Hepatocyte (in vitro differentiated cells): ENCODE results near the gene NCAM1.

Source experiments
- CTCF ChIP-seq: fragments of 200-600 bp; sonication (generic); IDR thresholded peaks from 2 replicates; pipeline ENCODE4 v1.5.1; 2016; ENCODE audit warnings: antibody characterized with exemption, mild to moderate bottlenecking; ENCODE audit not compliant: poor library complexity
- EZH2 ChIP-seq: fragments of 200-600 bp; sonication (generic); IDR thresholded peaks from 2 replicates; pipeline ENCODE4 v1.6.1; 2016; ENCODE audit warnings: antibody characterized with exemption, mild to moderate bottlenecking, borderline replicate concordance
- EZH2phosphoT487 ChIP-seq: fragments of 200-600 bp; sonication (generic); IDR thresholded peaks from one replicate; pipeline ENCODE4 v1.6.1; 2018; ENCODE audit warnings: antibody characterized with exemption, mild to moderate bottlenecking, low read depth, moderate library complexity; ENCODE audit not compliant: unreplicated experiment, severe bottlenecking

- TF ChIP-seq EZH2 (no peak), CTCF (no peak), EZH2phosphoT487 (no peak)
Observed at GRCh38 chr11:113176599-113177360, 215.6 kb downstream of the NCAM1 start.
